HG03108 (cell line): ENCODE results near the gene SMPD3.

Experiments used
- ATAC-seq: cut with Tn5 transposase; IDR thresholded peaks from one replicate; pipeline ENCODE4 v1.9.1; 2021; ENCODE audit warnings: moderate library complexity; ENCODE audit not compliant: unreplicated experiment

Gene SMPD3

GRCh38 chr16:68343137-68343536 is 105.2 kb downstream of the SMPD3 start:
- no peak for ATAC-seq

DNA sequence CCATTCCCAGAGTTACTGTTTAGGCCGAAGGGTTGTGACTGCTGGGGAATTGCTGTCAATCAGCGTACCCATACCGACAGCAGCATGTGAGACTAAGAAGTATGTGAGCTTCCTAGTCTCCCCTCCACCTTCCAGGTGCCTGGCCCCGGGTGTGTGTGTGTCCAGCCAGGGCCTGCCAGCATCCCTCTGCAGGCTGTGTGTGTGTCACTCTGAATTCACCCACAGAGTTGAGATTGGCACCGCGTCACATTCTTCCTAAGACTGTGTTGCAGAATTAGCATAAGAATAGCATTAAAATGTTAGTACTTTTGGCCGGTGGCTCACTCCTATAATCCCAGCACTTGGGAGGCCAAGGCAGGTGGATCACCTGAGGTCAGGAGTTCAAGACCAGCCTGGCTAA is 105.7 kb downstream of the SMPD3 start:
- ATAC-seq: no peak

DNA sequence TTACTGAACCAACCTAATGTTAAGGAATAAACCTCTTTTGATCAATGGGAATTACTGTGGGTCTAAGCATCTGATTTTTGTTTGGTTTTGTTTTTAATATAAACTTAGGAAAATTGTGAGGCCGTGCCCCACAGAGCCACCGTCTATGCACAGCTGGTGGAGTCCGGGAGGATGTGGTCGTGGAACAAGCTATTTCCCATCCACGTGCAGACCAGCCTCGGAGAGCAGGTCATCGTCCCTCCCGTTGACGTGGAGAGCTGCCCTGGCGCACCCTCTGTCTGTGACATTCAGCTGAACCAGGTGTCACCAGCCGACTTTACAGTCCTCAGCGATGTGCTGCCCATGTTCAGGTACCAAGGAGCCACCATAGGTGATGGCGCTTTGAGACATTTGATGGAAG is 109.1 kb downstream of the SMPD3 start:
- no peak for ATAC-seq

DNA sequence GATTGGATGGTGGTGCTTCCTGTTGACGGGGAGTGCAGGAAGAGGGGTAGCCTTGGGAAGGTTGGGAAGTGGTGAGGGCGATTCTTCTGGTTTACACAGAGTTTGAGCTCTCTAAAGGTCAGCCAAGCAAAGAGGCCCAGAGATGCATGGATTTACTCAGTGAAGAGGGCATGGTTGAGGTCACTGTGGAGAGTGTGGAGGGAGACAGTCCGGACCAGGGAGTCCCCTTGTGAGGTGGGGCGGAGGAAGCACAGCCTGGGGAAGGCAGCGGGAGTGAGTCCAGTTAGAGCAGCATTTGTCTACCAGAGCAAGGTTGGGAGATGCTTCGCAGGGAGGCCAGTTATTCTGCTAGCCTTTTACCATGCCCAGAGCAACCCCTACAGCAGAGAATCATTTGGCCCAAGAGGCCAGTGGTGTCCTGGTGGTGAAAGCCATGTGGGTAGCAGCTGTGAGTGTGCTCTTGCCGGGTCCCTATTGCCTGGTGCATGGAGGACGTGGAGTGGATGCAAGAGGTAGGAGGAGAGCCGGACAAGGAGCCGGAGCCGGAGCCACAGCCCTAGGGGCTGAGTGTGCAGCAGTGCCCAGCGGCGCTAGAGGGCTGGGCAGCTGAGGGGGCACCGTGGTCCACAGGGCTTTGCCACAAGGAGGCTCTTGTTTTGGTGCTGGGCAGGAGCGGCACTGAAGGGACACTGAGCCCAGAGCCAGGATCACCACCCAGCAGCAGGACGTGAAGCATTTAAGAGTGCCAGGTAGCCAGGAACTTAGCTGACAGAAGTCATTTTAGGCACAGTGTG is 109.8 kb downstream of the SMPD3 start:
- ATAC-seq: no peak

DNA sequence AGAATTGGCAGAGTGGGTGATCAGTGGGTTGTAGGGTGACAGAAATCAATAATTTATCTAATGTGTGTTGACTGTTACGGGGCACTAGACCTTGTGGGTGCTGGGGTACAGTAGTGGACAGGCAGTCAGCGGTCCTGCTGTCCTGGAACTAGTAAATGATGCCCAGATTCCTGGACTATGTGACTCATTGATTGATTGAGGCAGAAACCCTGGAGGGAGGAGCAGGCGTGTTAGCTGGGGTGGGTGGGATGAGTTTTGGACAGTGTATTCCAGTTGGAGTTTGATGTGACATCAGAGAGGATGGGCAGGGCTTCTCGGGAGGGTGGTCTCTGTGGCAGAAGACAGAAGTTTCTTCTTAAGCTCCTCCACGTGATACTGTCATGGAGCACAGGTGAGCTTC is 113.1 kb downstream of the SMPD3 start:
- no peak for ATAC-seq

- ATAC-seq: no peak
These were observed 115.7 kb downstream of the SMPD3 start for GRCh38 chr16:68332411-68333121.

- ATAC-seq: no peak
These were observed 116.4 kb downstream of the SMPD3 start for GRCh38 chr16:68331879-68332410.

GRCh38 chr16:68328860-68329390 is 119.4 kb downstream of the SMPD3 start:
- ATAC-seq: no peak

DNA sequence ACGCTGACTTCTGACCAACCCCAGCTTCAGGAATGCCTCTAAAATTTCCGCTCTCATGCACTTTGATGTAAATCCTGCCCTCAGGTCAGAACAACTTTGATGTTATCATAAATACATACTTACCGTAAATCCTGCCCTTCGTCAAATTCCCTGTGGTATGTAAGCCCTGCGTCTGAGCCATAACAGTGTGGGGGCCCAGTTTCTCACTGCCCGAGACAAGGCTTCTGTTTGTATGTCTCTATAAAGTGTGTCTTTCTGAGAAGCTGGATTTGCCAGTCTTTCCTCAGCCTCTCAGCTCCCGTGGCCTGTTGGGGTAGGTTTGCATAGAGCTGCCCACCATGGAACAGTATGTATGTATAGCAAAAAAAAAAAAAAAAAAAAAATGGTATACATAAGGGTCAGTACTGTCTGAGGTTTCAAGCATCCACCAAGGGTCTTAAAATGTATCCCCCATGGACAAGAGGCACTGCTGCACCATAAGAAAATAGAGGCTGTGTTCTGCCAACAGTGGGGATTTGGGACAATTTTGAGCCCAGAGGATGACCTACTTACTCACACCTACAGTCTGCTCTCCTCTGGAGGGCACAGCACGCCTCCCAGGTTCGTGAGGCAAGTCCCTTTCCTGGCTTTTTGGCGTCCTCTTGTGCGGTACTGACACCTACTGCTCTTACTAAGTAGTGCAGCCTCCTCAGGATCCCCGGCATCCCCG is 120.0 kb downstream of the SMPD3 start:
- peak; percentile 56 for ATAC-seq

GRCh38 chr16:68324780-68325357 is 123.4 kb downstream of the SMPD3 start:
- ATAC-seq: no peak

GRCh38 chr16:68324336-68324735 is 124.0 kb downstream of the SMPD3 start:
- no peak for ATAC-seq

DNA sequence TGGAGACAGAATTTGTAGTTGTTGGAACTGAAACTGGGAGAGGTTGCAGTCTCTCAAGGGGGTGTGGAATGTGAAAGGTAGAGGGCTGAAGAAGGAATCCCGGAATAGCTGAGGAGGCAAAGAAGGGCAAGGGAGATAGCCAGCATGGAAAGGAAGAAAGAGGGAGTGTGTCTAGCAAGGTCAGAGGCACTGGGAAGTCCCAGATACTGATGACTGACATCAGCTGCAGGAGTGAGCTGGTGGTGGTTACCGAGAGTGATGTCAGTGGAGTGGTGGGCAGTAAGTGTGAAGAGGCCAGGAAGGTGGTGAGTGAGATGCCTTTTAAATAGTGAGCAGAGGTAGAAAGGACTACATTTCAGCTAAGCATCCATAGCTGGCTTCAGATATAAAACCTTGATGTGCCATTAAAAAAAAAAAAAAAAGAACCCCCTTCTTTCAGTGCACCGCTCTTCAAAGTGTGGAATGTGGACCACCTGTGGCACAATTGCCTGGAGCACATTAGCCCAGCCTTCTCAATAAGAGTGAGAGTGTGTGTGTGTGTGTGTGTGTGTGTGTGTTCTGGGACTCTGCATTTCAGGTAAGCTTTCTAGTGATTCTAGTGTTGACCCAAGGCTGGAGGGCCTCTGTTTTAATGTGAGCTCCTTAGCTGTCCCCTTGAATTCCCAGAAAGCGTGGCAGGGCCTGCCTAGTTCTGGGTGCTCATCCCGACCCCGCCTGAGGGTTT is 129.0 kb downstream of the SMPD3 start:
- no peak for ATAC-seq

GRCh38 chr16:68313116-68313515 is 135.2 kb downstream of the SMPD3 start:
- ATAC-seq: no peak

GRCh38 chr16:68310774-68311511 is 137.4 kb downstream of the SMPD3 start, which contains the start of the genes PRMT7 and SLC7A6OS:
Gene PRMT7, plus strand, starts transcription at chr16:68311019. Its CDS starts 4,961 bp downstream, at chr16:68315980.
Gene SLC7A6OS, minus strand, starts transcription at chr16:68310946. Its CDS starts 20 bp downstream, at chr16:68310926.
- peak; percentile 98 for ATAC-seq

DNA sequence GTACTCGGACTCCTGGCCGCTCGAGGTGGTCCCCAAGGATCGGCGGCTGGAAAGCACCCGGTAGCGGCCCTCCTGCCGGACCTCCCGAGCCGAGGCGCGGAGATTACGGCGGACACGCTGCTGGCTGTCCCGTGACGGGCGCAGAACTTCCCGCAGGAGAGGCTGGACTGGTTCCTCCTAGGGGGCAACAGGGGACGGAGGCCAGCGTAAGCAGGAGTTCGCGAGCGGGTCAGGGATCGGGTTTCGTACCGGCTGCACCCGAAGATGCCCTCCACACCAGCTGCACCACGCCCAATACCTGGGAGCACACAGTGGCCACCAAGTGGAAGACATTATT is 137.9 kb downstream of the SMPD3 start:
- ATAC-seq: no peak

DNA sequence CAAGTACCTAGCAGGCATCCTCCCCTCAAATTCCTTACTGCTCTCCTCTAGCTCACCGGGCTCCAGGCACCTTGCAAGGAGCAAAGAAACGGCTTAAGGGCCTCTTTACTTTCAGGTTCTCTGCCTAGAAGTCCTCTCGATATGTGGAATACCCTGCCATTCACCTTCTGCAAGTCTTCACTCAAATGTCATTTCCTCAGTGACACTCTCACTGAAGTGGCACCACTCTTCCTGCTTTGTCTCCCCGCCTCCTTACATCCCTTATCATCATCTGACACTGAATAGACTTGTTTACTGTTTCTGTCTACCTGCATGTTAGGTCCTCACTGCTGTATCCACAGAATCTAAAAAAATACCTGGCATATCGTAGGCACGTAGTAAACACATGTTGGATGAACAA is 138.5 kb downstream of the SMPD3 start:
- no peak for ATAC-seq
